Ovary (tissue), 9 donors: ENCODE data around the gene POLA2. TPM values are rescaled to one million over a fixed set of nuclear protein-coding genes. Genes with fewer than 3 reads are reported as not detected.

Source experiments
- DNase-seq, 5 donors: peaks; one replicate each; pipeline ENCODE4 v3.0.0-alpha.2; 2019 to 2020
- H3K27ac ChIP-seq, 2 donors: fragments of 200-600 bp; one replicate each; pipeline versions ENCODE4 v1.5.1 to v1.8.0; 2019 to 2022
- H3K27me3 ChIP-seq: fragments of 200-600 bp; one replicate; pipeline ENCODE4 v1.8.0; 2022
- H3K36me3 ChIP-seq: fragments of 200-600 bp; sonication (generic); one replicate; pipeline ENCODE4 v1.5.1; 2019
- H3K4me1 ChIP-seq: one replicate; pipeline ENCODE4 v1.8.1; 2013; ENCODE audit warnings: mild to moderate bottlenecking, moderate library complexity; ENCODE audit not compliant: insufficient read depth
- H3K4me3 ChIP-seq: fragments of 200-600 bp; sonication (generic); one replicate; pipeline ENCODE4 v1.5.1; 2017
- H3K9me3 ChIP-seq, 2 donors: fragments of 200-600 bp in 1 of 2; sonication (generic) in 1 of 2; one replicate each; pipeline versions ENCODE4 v1.5.1 to v1.8.1; 2013 to 2019; ENCODE audit warnings: mild to moderate bottlenecking in 1 of 2, moderate library complexity in 1 of 2
- EP300 ChIP-seq: sonication (generic); formaldehyde crosslinking; IDR thresholded peaks from one replicate; pipeline ENCODE4 v1.6.1; 2017; ENCODE audit warnings: antibody characterized with exemption
- POLR2A ChIP-seq: fragments of 450-650 bp; IDR thresholded peaks from one replicate; pipeline ENCODE4 v1.6.1; 2017; ENCODE audit warnings: antibody characterized with exemption, mild to moderate bottlenecking, moderate library complexity
- WGBS, 3 donors: extraction: QIAGEN DNeasy Blood & Tissue Kit in 1 of 3; methylation state at CpG; one replicate each; pipeline versions ENCODE4 v1.1.5 to v1.1.7; 2013 to 2017; 5-methylcytosine and 5-hydroxymethylcytosine counted together
- intact Hi-C, 4 donors: fragments of 100-400 bp; cut with DNase I; formaldehyde crosslinking; loops; one replicate each; pipeline versions ENCODE4 v1.11.0 to v1.15.1; 2022 to 2023
- polyA plus RNA-seq, 2 donors: library from polyadenylated mRNA; stranded (reverse); fragments of 200-250 nt in 1 of 2; fragments of 350-450 nt in 1 of 2; fragmentation: Illumina TruSeq in 1 of 2; extraction: RNeasy Lipid Tissue Mini Kit (QIAGEN cat#74804) in 1 of 2; gene quantifications; one replicate each; pipeline ENCODE4 v1.2.3, GENCODE V29; 2013 to 2014
- total RNA-seq, 7 donors: library from RNA; depleted of rRNA in 2 of 7; stranded (reverse); fragments of >200 nt in 2 of 7; fragmentation: NEBNext Ultra II Directional in 3 of 7; extraction: Animal tissue kit (Norgen Biotek cat#: 25700) in 3 of 7; gene quantifications; one replicate each; pipeline versions ENCODE4 v1.1.0 to v1.2.4, GENCODE V29; 2016 to 2023
- TF ChIP-seq, protein P1 (sequence below), 3 donors: fragments of 450-650 bp in 2 of 3; fragments of 200-600 bp in 1 of 3; IDR thresholded peaks; one replicate each; pipeline versions ENCODE4 v1.5.1 to v1.8.0; 2016 to 2022; ENCODE audit warnings: antibody characterized with exemption in 3 of 3, mild to moderate bottlenecking in 1 of 3
- donor health status: DM: no; HTN: no; CAD: no; lungs with moderate emphysema.
- donor health status: DM: no; HTN: no; CAD: no.
- donor health status: Bipolar disorder and iron deficiency.
- donor health status: DM: yes; HTN: yes; CAD: no.
- donor health status: DM: no; HTN: no; CAD: no.
- donor health status: DM: yes; HTN: yes; CAD: no.

Gene POLA2
- total and polyA plus RNA-seq, 9 donors = 4.5 to 13.3 (median 8.6) TPM

DNA sequence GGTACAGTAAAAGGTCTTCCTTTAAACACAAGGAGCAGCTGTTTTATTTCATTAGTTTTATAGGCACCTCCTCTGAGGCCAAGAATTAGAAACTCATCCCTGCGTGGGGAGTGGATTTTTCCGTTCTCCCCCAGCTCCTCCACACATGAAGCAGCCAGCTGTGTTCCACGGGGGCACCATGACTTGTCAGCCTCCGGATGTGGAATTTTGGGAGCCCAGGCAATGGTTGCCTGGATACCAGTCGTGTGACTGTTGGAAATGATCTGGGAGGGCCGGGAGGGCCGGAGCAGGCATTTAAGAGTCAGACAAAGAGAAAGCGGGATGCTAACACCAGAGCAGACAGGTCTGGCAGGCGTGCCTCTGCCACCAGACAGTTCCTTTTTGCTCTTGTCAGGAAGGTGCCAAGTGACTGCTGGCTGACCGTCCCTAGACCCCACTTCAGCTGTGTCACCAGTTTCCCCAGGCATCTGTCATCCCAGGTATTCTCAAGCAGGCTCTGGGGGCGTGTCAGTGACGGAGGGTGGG lies 37.0 kb downstream of the POLA2 start:
- peaks cover 46% of the 10 kb centered on the region for H3K4me1 ChIP-seq
- TF ChIP-seq EP300 (no peak), POLR2A (no peak)
- TF ChIP-seq, protein P1, sequence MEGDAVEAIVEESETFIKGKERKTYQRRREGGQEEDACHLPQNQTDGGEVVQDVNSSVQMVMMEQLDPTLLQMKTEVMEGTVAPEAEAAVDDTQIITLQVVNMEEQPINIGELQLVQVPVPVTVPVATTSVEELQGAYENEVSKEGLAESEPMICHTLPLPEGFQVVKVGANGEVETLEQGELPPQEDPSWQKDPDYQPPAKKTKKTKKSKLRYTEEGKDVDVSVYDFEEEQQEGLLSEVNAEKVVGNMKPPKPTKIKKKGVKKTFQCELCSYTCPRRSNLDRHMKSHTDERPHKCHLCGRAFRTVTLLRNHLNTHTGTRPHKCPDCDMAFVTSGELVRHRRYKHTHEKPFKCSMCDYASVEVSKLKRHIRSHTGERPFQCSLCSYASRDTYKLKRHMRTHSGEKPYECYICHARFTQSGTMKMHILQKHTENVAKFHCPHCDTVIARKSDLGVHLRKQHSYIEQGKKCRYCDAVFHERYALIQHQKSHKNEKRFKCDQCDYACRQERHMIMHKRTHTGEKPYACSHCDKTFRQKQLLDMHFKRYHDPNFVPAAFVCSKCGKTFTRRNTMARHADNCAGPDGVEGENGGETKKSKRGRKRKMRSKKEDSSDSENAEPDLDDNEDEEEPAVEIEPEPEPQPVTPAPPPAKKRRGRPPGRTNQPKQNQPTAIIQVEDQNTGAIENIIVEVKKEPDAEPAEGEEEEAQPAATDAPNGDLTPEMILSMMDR (IDR thresholded peaks at IDR 0.05) = no peak
- intact Hi-C loops = no loop called here
- peak; percentile 82 to 90 (median 85) for DNase-seq
- 17 to 20% (median 19%) methylated on average over 12 of the region's 12 CpGs for WGBS, 3 donors
- no peak overlapping the region for H3K4me3 ChIP-seq
- no peaks in the 10 kb centered on the region for H3K27me3 ChIP-seq
- peak overlapping the region; percentile 55 to 94 for H3K27ac ChIP-seq
- no peaks in the 10 kb centered on the region for H3K9me3 ChIP-seq
- H3K36me3 ChIP-seq = no peaks in the 10 kb centered on the region

DNA sequence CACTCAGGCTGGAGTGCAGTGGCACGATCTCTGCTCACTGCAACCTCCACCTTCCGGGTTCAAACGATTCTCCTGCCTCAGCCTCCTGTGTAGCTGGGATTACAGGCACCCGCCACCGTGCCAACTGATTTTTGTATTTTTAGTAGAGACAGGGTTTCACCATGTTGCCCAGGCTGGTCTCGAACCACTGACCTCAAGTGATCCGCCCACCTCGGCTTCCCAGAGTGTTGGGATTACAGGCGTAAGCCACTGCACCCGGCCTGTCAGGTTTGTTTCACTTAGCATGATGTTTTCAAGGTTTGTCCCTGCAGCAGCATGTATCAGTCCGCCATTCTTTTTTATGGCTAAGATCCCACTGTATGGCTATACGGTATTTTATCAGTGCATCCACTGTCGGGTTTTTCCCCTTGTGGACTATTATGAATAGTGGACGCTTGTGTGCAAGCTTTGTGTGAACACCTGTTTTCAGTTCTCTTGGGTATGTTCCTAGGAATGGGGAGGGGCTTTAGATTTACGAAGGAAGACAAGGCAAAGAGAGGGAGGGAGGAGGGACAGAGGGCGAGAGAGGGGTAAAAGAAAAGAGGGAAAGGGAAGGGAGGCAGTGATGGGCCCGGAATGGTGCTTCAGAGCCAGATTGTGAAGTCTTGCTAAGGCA lies 39.0 kb downstream of the POLA2 start:
- no peaks in the 10 kb centered on the region for H3K9me3 ChIP-seq
- H3K27me3 ChIP-seq = no peaks in the 10 kb centered on the region
- H3K36me3 ChIP-seq = no peaks in the 10 kb centered on the region
- TF ChIP-seq EP300 (no peak), POLR2A (no peak)
- TF ChIP-seq, protein P1 (IDR thresholded peaks at IDR 0.05) = no peak
- H3K4me1 ChIP-seq = peaks cover 37% of the 10 kb centered on the region
- peak in 1 of 5 donors; percentile 21 for DNase-seq
- no peak overlapping the region for H3K4me3 ChIP-seq
- intact Hi-C loops = no loop called here
- 69 to 79% (median 70%) methylated on average over 17 of the region's 17 CpGs for WGBS, 3 donors
- peak overlapping the region in 1 of 2 donors; percentile 5 for H3K27ac ChIP-seq

DNA sequence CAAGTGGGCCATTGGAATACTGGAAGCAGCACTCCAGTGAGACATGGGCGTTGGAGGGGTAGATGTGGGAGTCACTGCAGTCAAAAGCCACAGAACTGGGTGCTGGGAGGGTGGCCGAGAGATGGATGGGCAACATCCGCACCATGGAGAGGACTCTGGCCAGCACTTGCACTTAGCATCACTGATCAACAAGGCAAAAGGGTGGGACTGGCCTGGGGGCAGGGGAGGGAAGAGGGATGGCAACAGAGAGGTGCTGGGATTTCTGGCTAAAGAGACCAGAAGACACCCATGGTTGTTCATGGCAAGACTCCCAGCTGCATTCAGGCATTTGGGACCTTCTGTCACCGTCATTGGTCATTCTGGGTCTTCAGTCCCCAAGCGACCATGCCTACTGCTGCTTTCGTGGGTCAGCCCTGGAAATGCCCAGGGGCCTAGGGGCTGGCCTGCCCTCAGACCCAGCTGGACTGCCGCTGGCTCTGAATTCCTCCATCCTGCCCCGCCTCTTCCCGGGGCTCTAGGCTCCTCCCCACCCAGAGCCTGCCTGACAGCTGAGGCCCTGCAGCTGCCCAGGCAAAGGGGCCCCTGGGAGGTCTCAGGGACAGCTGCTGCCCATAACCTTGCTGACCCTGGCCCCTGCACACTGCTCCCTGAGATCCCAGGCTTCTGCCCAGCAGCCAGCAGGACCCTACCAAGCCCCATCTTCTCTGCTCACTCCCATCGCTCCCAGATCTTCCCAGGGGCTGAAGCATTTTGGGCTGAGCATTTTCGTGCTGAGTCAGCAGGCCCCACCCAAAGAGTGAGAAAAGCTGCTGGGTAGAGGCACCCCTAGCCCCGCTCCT lies 39.9 kb downstream of the POLA2 start:
- DNase-seq = peak; percentile 65 to 86 (median 79)
- intact Hi-C loops = no loop called here
- H3K9me3 ChIP-seq = no peaks in the 10 kb centered on the region
- WGBS, 3 donors = 34 to 37% (median 35%) methylated on average over 12 of the region's 12 CpGs
- H3K27me3 ChIP-seq = no peaks in the 10 kb centered on the region
- peaks cover 36% of the 10 kb centered on the region for H3K4me1 ChIP-seq
- peak overlapping the region in 1 of 2 donors; percentile 56 for H3K27ac ChIP-seq
- no peak overlapping the region for H3K4me3 ChIP-seq
- TF ChIP-seq, protein P1 (IDR thresholded peaks at IDR 0.05) = no peak
- TF ChIP-seq EP300 (no peak), POLR2A (no peak)
- H3K36me3 ChIP-seq = no peaks in the 10 kb centered on the region

DNA sequence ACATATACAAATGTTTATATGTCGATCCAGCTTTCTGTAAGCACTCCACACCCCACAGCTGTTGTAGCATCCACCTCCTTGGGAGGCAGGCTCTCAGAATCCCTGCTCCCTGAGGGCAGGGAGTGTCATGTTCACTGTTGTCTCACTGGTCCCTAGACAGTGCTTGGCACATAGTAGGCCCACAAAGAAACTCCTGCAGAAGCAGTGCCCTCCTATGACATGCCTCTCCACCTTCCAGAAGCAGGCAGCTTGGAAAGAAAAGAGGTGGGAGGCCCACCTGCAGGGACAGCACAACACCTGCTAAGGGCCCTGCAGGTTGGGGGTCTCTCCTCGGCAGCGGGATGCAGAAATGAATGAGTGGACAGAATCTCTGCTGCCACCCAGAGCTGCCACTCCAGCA lies 41.8 kb downstream of the POLA2 start:
- peak in 1 of 5 donors; percentile 14 for DNase-seq
- intact Hi-C loops = no loop called here
- 86 to 89% (median 86%) methylated on average over 3 of the region's 3 CpGs for WGBS, 3 donors
- H3K9me3 ChIP-seq = no peaks in the 10 kb centered on the region
- TF ChIP-seq, protein P1 (IDR thresholded peaks at IDR 0.05) = no peak
- no peak overlapping the region for H3K27ac ChIP-seq
- H3K27me3 ChIP-seq = no peaks in the 10 kb centered on the region
- no peaks in the 10 kb centered on the region for H3K36me3 ChIP-seq
- no peak overlapping the region for H3K4me3 ChIP-seq
- peaks cover 24% of the 10 kb centered on the region for H3K4me1 ChIP-seq
